ENCODE results near the gene JPH3. TPM values are rescaled to one million over a fixed set of nuclear protein-coding genes. Genes with fewer than 3 reads are reported as not detected.

Gene JPH3
- polyA plus RNA-seq, 3 donors = not detected

DNA sequence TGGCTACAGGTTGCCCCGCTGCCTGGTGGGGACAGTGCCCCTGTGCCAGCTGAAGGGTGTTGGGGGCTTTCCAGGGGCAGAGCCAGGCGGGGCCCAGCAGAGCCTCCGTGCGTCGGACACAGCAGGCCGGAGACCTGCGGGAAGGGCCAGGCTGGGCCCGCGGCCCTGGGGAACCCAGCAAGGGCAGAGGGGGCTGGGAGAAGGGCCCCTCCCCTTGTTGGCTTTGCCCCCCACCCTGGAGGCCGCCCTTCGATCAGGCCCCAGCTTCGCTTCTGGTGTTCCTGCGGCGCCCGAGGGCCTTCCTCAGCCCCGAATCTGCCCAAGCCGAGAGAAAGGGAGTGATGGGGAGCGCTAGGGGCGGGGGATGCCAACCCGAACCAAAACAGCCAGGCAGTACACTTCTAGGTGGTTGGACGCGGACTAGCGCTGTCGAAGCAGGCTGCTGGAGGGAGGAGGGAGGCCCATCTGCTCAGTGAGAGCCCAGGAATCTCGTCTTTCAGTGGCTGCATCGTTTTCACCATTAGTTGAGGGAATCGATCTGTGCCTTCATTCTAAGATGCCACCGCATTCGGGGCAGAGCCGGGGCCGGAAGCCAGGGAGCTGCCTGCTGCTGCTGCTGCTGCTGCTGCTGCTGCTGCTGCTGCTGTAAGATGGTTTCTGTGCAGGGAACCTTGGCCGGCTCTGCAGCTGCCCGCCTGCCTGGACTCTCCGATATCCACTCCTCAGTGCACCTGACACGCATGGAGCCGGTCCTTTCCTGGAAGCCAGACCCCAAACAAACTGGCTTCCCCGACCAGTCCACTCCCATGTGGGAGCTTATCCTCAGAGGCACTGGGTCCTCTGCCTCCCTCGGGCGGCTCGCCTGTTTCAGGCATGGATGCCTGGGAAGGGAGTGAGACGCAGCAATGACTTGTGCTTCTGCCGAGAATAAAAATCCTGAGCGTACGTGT is 1.7 kb downstream of the JPH3 start:
- Histone ChIP-seq H3K9ac (ENCODE audit: insufficient read depth, low read length, poor library complexity, severe bottlenecking) (no peak overlapping the region), H3K79me2 (ENCODE audit: insufficient read depth, low read length) (no peaks in the 10 kb centered on the region), H3K4me2 (replicated peaks; ENCODE audit: extremely low read depth, low read length, poor library complexity, severe bottlenecking) (no peak overlapping the region), H3K36me3 (replicated peaks in 1 of 2; ENCODE audit: control insufficient read depth in 1 of 2, insufficient read depth in 2 of 2, low read length in 2 of 2) (no peaks in the 10 kb centered on the region), H3K9me3 (replicated peaks in 1 of 2; ENCODE audit: control insufficient read depth in 1 of 2, insufficient read depth in 1 of 2, low read length in 2 of 2) (peaks cover 0 to 15% of the 10 kb centered on the region in 2 donors), H2AFZ (ENCODE audit: insufficient read depth, low read depth, low read length, poor library complexity, severe bottlenecking) (no peak overlapping the region), H4K20me1 (ENCODE audit: insufficient read depth, low read length) (no peaks in the 10 kb centered on the region), H3K4me1 (ENCODE audit: control insufficient read depth in 1 of 2, insufficient read depth in 2 of 2, low read length in 2 of 2) (no peaks in the 10 kb centered on the region), H3K27me3 (ENCODE audit: control insufficient read depth in 2 of 2, insufficient read depth in 2 of 2, low read length in 2 of 2) (peaks cover 19 to 54% of the 10 kb centered on the region in 2 donors), H3K27ac (ENCODE audit: low read depth in 1 of 2, low read length in 2 of 2) (no peak overlapping the region), H3K4me3 (replicated peaks in 1 of 3; ENCODE audit: low read depth in 2 of 3, low read length in 3 of 3) (no peak overlapping the region)
- WGBS (ENCODE audit: insufficient coverage) = 13% methylated on average over 39 of the region's 44 CpGs
- Mint-ChIP-seq H3K4me1 (peaks cover 4% of the 10 kb centered on the region), H3K27ac (no peak overlapping the region), H3K27me3 (ENCODE audit: low read depth in 3 of 3) (peaks cover 69 to 76% (median 72%) of the 10 kb centered on the region in 3 donors), H3K9me3 (peaks cover 0 to 15% (median 10%) of the 10 kb centered on the region in 7 donors), H3K4me3 (peak overlapping the region in 1 of 2 donors; percentile 86), H3K36me3 (peaks cover 3% of the 10 kb centered on the region in 2 donors)
- TF ChIP-seq, protein P1, sequence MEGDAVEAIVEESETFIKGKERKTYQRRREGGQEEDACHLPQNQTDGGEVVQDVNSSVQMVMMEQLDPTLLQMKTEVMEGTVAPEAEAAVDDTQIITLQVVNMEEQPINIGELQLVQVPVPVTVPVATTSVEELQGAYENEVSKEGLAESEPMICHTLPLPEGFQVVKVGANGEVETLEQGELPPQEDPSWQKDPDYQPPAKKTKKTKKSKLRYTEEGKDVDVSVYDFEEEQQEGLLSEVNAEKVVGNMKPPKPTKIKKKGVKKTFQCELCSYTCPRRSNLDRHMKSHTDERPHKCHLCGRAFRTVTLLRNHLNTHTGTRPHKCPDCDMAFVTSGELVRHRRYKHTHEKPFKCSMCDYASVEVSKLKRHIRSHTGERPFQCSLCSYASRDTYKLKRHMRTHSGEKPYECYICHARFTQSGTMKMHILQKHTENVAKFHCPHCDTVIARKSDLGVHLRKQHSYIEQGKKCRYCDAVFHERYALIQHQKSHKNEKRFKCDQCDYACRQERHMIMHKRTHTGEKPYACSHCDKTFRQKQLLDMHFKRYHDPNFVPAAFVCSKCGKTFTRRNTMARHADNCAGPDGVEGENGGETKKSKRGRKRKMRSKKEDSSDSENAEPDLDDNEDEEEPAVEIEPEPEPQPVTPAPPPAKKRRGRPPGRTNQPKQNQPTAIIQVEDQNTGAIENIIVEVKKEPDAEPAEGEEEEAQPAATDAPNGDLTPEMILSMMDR (IDR thresholded peaks at IDR 0.05) = no peak
- DNase-seq = no peak
- intact Hi-C loops (cut with micrococcal nuclease) = no loop called here

DNA sequence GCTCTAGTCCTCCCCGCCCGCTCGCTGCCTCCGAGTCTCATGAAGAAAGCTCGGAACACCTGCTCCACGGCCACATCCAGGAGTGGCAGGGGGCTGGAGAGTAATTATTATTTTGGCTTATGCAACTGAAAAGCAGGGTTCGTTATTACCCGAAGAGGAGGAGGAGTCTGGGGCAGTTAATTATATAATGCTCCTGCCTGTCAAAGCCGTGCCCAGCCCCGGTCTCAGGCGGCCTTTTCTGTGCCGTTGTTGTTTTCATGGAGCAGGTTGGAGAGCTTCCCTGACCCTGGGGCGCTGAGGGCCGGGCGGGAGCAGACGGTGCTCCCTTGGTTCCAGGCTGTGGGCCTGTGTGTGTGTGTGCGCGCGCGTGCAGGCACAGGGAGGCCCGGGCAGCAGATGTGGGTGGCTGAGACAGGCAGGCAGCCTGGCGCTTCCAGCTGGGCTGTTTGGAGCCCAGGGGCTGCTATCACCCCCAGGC is 2.4 kb downstream of the JPH3 start:
- WGBS (ENCODE audit: insufficient coverage) = 87% methylated on average over 20 of the region's 22 CpGs
- Mint-ChIP-seq H3K27ac (no peak overlapping the region), H3K4me3 (peak overlapping the region in 1 of 2 donors; percentile 57)

More for the DNA sequence above, 2.4 kb downstream of the JPH3 start:
- Histone ChIP-seq H3K36me3 (replicated peaks in 1 of 2; ENCODE audit: control insufficient read depth in 1 of 2, insufficient read depth in 2 of 2, low read length in 2 of 2) (no peaks in the 10 kb centered on the region), H2AFZ (ENCODE audit: insufficient read depth, low read depth, low read length, poor library complexity, severe bottlenecking) (no peak overlapping the region), H3K4me2 (replicated peaks; ENCODE audit: extremely low read depth, low read length, poor library complexity, severe bottlenecking) (no peak overlapping the region), H4K20me1 (ENCODE audit: insufficient read depth, low read length) (no peaks in the 10 kb centered on the region), H3K27me3 (ENCODE audit: control insufficient read depth in 2 of 2, insufficient read depth in 2 of 2, low read length in 2 of 2) (peaks cover 19 to 52% of the 10 kb centered on the region in 2 donors), H3K4me1 (ENCODE audit: control insufficient read depth in 1 of 2, insufficient read depth in 2 of 2, low read length in 2 of 2) (no peaks in the 10 kb centered on the region), H3K27ac (ENCODE audit: low read depth in 1 of 2, low read length in 2 of 2) (no peak overlapping the region), H3K79me2 (ENCODE audit: insufficient read depth, low read length) (no peaks in the 10 kb centered on the region), H3K9me3 (replicated peaks in 1 of 2; ENCODE audit: control insufficient read depth in 1 of 2, insufficient read depth in 1 of 2, low read length in 2 of 2) (peaks cover 0 to 8% of the 10 kb centered on the region in 2 donors), H3K4me3 (replicated peaks in 1 of 3; ENCODE audit: low read depth in 2 of 3, low read length in 3 of 3) (no peak overlapping the region), H3K9ac (ENCODE audit: insufficient read depth, low read length, poor library complexity, severe bottlenecking) (no peak overlapping the region)
- DNase-seq = no peak
- Mint-ChIP-seq H3K9me3 (peaks cover 0 to 10% (median 3%) of the 10 kb centered on the region in 7 donors), H3K4me1 (peaks cover 4% of the 10 kb centered on the region), H3K36me3 (peaks cover 3% of the 10 kb centered on the region in 2 donors), H3K27me3 (ENCODE audit: low read depth in 3 of 3) (peaks cover 63 to 69% (median 65%) of the 10 kb centered on the region in 3 donors)
- intact Hi-C loops (cut with micrococcal nuclease) = no loop called here
- TF ChIP-seq, protein P1 (IDR thresholded peaks at IDR 0.05) = no peak
